Measurements from ENCODE around the gene CRADD.
"Not testable (repeated sequence)": the region's sequence is repeated elsewhere in the genome, so short reads cannot be mapped to it uniquely, and the experiment has no call there.

CRADD gene

GRCh38 chr12:93737457-93738198 is 60.5 kb downstream of the CRADD start:
- DNase-seq (ENCODE audit: low read depth) = no peak

GRCh38 chr12:93738199-93739058 is 61.3 kb downstream of the CRADD start:
- DNase-seq (ENCODE audit: low read depth) = no peak

GRCh38 chr12:93740751-93741150 is 63.6 kb downstream of the CRADD start:
- no peak for DNase-seq (ENCODE audit: low read depth)

GRCh38 chr12:93741659-93742109 is 64.5 kb downstream of the CRADD start:
- no peak for DNase-seq (ENCODE audit: low read depth)

GRCh38 chr12:93742110-93742934 is 65.1 kb downstream of the CRADD start:
- DNase-seq (ENCODE audit: low read depth) = peak; percentile 25

GRCh38 chr12:93743229-93743998 is 66.2 kb downstream of the CRADD start:
- no peak for DNase-seq (ENCODE audit: low read depth)

- DNase-seq (ENCODE audit: low read depth) = no peak
Measured at GRCh38 chr12:93743999-93744689, 67.0 kb downstream of the CRADD start.

- DNase-seq (ENCODE audit: low read depth) = no peak
Measured at GRCh38 chr12:93745286-93745685, 68.1 kb downstream of the CRADD start.

GRCh38 chr12:93746572-93747168 is 69.5 kb downstream of the CRADD start:
- DNase-seq (ENCODE audit: low read depth) = no peak

GRCh38 chr12:93748672-93749383 is 71.7 kb downstream of the CRADD start:
- no peak for DNase-seq (ENCODE audit: low read depth)

- DNase-seq (ENCODE audit: low read depth) = no peak
Measured at GRCh38 chr12:93749515-93749914, 72.3 kb downstream of the CRADD start.

GRCh38 chr12:93750056-93750455 is 72.9 kb downstream of the CRADD start:
- no peak for DNase-seq (ENCODE audit: low read depth)

GRCh38 chr12:93751864-93752610 is 74.9 kb downstream of the CRADD start:
- no peak for DNase-seq (ENCODE audit: low read depth)

GRCh38 chr12:93753285-93753684 is 76.1 kb downstream of the CRADD start:
- DNase-seq (ENCODE audit: low read depth) = no peak

- no peak for DNase-seq (ENCODE audit: low read depth)
Measured at GRCh38 chr12:93753838-93754429, 76.8 kb downstream of the CRADD start.

GRCh38 chr12:93754859-93755258 is 77.7 kb downstream of the CRADD start:
- DNase-seq (ENCODE audit: low read depth) = not testable (repeated sequence)

GRCh38 chr12:93756288-93756687 is 79.1 kb downstream of the CRADD start:
- DNase-seq (ENCODE audit: low read depth) = no peak

GRCh38 chr12:93757792-93758694 is 80.9 kb downstream of the CRADD start:
- DNase-seq (ENCODE audit: low read depth) = no peak

Data from stimulated activated CD8-positive, alpha-beta memory T cell treated with anti-CD3 and anti-CD28 coated beads, Interleukin-7, amount 100 ng/mL, for 24 hours (primary cell).